K562 (cell line): ENCODE measurements around the gene ARHGAP24. TPM values are rescaled to one million over a fixed set of nuclear protein-coding genes. Genes with fewer than 3 reads are reported as not detected.

Source experiments
- ATAC-seq: fragments of 200-7000 bp; cut with Tn5 transposase; 3 replicates; pipeline ENCODE4 v1.9.1; 2020; ENCODE audit warnings: moderate library complexity
- BruUV-seq: library from RNA; stranded (reverse); fragments of 400-500 nt; replicated peaks from 2 replicates; lab custom pipeline; 2021; lab: Mats Ljungman, UMichigan
- CTCF ChIA-PET: fragments of 300-600 bp; formaldehyde crosslinking; extraction: SDS; loops from one replicate; lab custom pipeline; 2021; ENCODE audit warnings: low intra/inter-chr PET ratio; lab: Yijun Ruan, JAX
- POLR2A ChIA-PET: fragments of 300-600, 350-650 bp; sonication (Branson Sonifier 250); formaldehyde crosslinking; extraction: SDS; loops from one replicate; lab custom pipeline; 2021; ENCODE audit warnings: antibody characterized with exemption, inconsistent platforms; lab: Yijun Ruan, JAX
- DNase-seq, 4 experiments: peaks; one replicate each; pipeline versions ENCODE4 v3.0.0 to v3.0.0-alpha.2; 2011 to 2018; ENCODE audit warnings: low spot score in 3 of 4, mixed read lengths in 3 of 4; ENCODE audit errors: extremely low read depth in 1 of 4
- FAIRE-seq: peaks from 2 replicates; lab custom pipeline; 2011; peaks lifted over from hg19 to GRCh38; lab: Jason Lieb, UNC
- H2AFZ ChIP-seq: 2 replicates; pipeline ENCODE4 v1.6.0; 2011; ENCODE audit warnings: low read depth, low read length, control low read depth, inconsistent platforms
- H3K27ac ChIP-seq: fragments of 200-600 bp; 3 replicates; pipeline ENCODE4 v1.8.0; 2011; ENCODE audit warnings: low read depth, mild to moderate bottlenecking, control low read depth, inconsistent platforms, low read length, moderate library complexity, mixed read lengths; ENCODE audit errors: extremely low read depth
- H3K27me3 ChIP-seq, 2 experiments: fragments of 300-600 bp in 1 of 2; 2 replicates in 1 of 2; 3 replicates in 1 of 2; pipeline versions ENCODE4 v1.6.0 to v1.8.0; 2011; ENCODE audit warnings: inconsistent platforms in 2 of 2, low read length in 2 of 2, mild to moderate bottlenecking in 1 of 2, mixed read lengths in 1 of 2, moderate library complexity in 1 of 2; ENCODE audit not compliant: control insufficient read depth in 2 of 2, insufficient read depth in 2 of 2
- H3K36me3 ChIP-seq: fragments of 300-600 bp; 3 replicates; pipeline ENCODE4 v1.8.0; 2011; ENCODE audit warnings: mild to moderate bottlenecking, low read length, inconsistent platforms; ENCODE audit not compliant: control insufficient read depth, insufficient read depth
- H3K4me1 ChIP-seq, 2 experiments: fragments of 200-600 bp in 1 of 2; replicated peaks in 1 of 2; 2 replicates in 1 of 2; 3 replicates in 1 of 2; pipeline versions ENCODE4 v1.5.1 to v1.8.0; 2011; ENCODE audit warnings: inconsistent platforms in 2 of 2, low read length in 2 of 2, mild to moderate bottlenecking in 1 of 2, mixed read lengths in 1 of 2, moderate library complexity in 1 of 2; ENCODE audit not compliant: control insufficient read depth in 2 of 2, insufficient read depth in 2 of 2
- H3K4me2 ChIP-seq: 2 replicates; pipeline ENCODE4 v1.6.1; 2011; ENCODE audit warnings: low read length, control low read depth, inconsistent platforms, mixed read lengths; ENCODE audit not compliant: insufficient read depth
- H3K4me3 ChIP-seq: fragments of 200-600 bp; sonication (generic), shearing (Covaris generic); 2 replicates; pipeline ENCODE4 v1.5.1; 2016; ENCODE audit warnings: control low read depth, inconsistent platforms
- H3K79me2 ChIP-seq: fragments of 200-600 bp; 3 replicates; pipeline ENCODE4 v1.8.0; 2011; ENCODE audit warnings: low read length, inconsistent platforms; ENCODE audit not compliant: control insufficient read depth, insufficient read depth
- H3K9ac ChIP-seq, 2 experiments: 2 replicates each; pipeline versions ENCODE4 v1.6.0 to v1.6.1; 2011; ENCODE audit warnings: low read depth in 2 of 2, low read length in 2 of 2, control low read depth in 1 of 2, inconsistent platforms in 1 of 2, mild to moderate bottlenecking in 1 of 2, mixed read lengths in 1 of 2; ENCODE audit not compliant: insufficient read depth in 1 of 2
- H3K9me1 ChIP-seq: one replicate; pipeline ENCODE4 v1.6.0; 2011; ENCODE audit warnings: inconsistent platforms, mild to moderate bottlenecking, low read length, moderate library complexity; ENCODE audit not compliant: control insufficient read depth, insufficient read depth
- H3K9me3 ChIP-seq: replicated peaks from 2 replicates; pipeline ENCODE4 v1.5.1; 2011; ENCODE audit warnings: low read depth, low read length, inconsistent platforms; ENCODE audit not compliant: control insufficient read depth, insufficient read depth
- H4K20me1 ChIP-seq: replicated peaks from 2 replicates; pipeline ENCODE4 v1.6.1; 2011; ENCODE audit warnings: low read length, inconsistent platforms, mixed read lengths; ENCODE audit not compliant: control insufficient read depth, insufficient read depth
- POLR2AphosphoS2 ChIP-seq: IDR thresholded peaks from 2 replicates; pipeline ENCODE4 v1.6.1; 2012; ENCODE audit warnings: low read length, improper control_type of control experiment
- WGBS: fragments of 100-300 bp; shearing (Covaris generic); methylation state at CpG from one replicate; pipeline ENCODE4 v1.1.6; 2016; ENCODE audit warnings: low coverage, mixed read lengths; ENCODE audit not compliant: insufficient coverage; ENCODE audit errors: missing lambda C conversion rate; 5-methylcytosine and 5-hydroxymethylcytosine counted together
- in situ Hi-C: fragments of 300-500 bp; cut with MboI; formaldehyde crosslinking; loops from 4 replicates; pipeline ENCODE4 v1.15.0; 2018; ENCODE audit warnings: inconsistent platforms, mixed read lengths
- intact Hi-C: fragments of 100-400 bp; cut with micrococcal nuclease; formaldehyde crosslinking; loops from 2 replicates; pipeline ENCODE4 v1.14.2; 2022
- polyA plus RNA-seq, 8 experiments: library from polyadenylated mRNA; depleted of rRNA in 4 of 8; stranded (reverse) in 5 of 8; unstranded in 3 of 8; fragments of >200 nt; fragmentation: Nextera tagmentation in 2 of 8; fragmentation: Illumina TruSeq in 1 of 8; extraction: Ambion mirVana in 2 of 8; extraction: Trizol in 1 of 8; gene quantifications; 2 replicates each; pipeline versions ENCODE4 v1.2.1 to v1.2.3, GENCODE V29; 2011 to 2014; ENCODE audit warnings: inconsistent platforms in 1 of 8, missing spikeins in 1 of 8
- total RNA-seq, 7 experiments: library from RNA; depleted of rRNA in 6 of 7; stranded (reverse); fragments of >200 nt in 6 of 7; fragmentation: Illumina TruSeq in 2 of 7; extraction: Trizol in 2 of 7; gene quantifications; 2 replicates each; pipeline versions ENCODE4 v1.2.1 to v1.2.3, GENCODE V29; 2011 to 2021; ENCODE audit warnings: low replicate concordance in 1 of 7
- TF ChIP-seq, protein P1 (sequence below): fragments of 150-350 bp; conservative IDR thresholded peaks from 2 replicates; pipeline ENCODE4 v1.6.1; 2014; ENCODE audit warnings: low read length

Gene ARHGAP24
- total and polyA plus RNA-seq, 9 of the 15 experiments (the other 6 are each of a cell fraction or from before 2014, with no cell fraction given) = 8.0 to 22.6 (median 14.0) TPM

DNA sequence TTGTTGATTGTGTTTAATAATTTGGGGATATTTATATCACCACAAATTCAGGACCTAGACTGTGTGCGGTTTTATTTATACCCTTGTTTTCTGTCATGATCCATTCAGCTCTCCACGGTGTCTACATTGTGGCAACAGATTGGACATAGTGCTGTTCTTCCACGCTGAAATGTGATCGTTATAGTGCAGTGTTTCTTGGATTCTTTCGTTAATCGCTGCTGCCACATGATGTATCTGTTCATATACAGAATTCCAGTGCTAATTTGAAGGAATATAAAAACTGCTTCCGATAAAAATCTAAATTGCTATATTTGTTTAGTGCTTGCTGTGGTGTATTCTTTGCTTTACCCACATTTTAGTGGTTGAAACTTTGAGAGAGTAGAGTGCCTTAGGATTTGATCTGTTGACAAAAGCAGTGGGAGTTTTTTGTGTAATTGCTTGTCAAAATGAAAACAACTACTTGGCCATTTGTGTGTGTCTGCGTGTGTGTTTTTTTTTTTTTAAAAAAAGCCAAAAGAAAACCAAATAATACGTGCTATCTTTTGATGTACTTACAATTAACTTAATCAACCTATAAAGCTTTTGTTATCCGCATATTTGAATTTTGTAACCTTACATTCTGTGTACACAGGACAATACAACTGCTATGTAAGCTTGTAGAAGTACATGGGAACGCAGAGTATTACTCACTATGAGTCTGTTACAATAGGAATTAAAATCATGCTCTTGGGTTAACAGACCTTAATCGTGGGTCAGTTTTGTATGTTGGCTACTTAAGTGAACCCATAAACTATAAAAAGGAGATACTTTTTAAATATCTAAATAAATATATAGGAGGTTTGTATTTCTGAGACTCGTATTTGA, 353.3 kb downstream of the ARHGAP24 start:
- Histone ChIP-seq H3K27me3 (no peaks in the 10 kb centered on the region), H3K9ac (no peak overlapping the region), H3K4me1 (peaks cover 0 to 1% of the 10 kb centered on the region in 2 experiments; a peak in 2 of 5 replicates), H3K4me2 (no peak overlapping the region), H3K9me3 (no peaks in the 10 kb centered on the region), H3K79me2 (no peaks in the 10 kb centered on the region), H3K36me3 (no peaks in the 10 kb centered on the region), H3K4me3 (no peak overlapping the region), H4K20me1 (no peaks in the 10 kb centered on the region; the same call in 1 of the 2 replicates), H2AFZ (no peak overlapping the region), H3K27ac (no peak overlapping the region), H3K9me1 (no peaks in the 10 kb centered on the region)
- ChIA-PET POLR2A (no interaction called here), CTCF (no interaction called here)
- intact Hi-C loops = no loop called here
- TF ChIP-seq POLR2AphosphoS2 = no peak
- TF ChIP-seq, protein P1, sequence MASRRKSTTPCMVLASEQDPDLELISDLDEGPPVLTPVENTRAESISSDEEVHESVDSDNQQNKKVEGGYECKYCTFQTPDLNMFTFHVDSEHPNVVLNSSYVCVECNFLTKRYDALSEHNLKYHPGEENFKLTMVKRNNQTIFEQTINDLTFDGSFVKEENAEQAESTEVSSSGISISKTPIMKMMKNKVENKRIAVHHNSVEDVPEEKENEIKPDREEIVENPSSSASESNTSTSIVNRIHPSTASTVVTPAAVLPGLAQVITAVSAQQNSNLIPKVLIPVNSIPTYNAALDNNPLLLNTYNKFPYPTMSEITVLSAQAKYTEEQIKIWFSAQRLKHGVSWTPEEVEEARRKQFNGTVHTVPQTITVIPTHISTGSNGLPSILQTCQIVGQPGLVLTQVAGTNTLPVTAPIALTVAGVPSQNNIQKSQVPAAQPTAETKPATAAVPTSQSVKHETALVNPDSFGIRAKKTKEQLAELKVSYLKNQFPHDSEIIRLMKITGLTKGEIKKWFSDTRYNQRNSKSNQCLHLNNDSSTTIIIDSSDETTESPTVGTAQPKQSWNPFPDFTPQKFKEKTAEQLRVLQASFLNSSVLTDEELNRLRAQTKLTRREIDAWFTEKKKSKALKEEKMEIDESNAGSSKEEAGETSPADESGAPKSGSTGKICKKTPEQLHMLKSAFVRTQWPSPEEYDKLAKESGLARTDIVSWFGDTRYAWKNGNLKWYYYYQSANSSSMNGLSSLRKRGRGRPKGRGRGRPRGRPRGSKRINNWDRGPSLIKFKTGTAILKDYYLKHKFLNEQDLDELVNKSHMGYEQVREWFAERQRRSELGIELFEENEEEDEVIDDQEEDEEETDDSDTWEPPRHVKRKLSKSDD = no peak
- in situ Hi-C loops = no loop called here
- no TSS peak for BruUV-seq
- FAIRE-seq (no peak), ATAC-seq (no peak), DNase-seq (no peak)
- 54% methylated on average over 13 of the region's 13 CpGs for WGBS
